Measurements from ENCODE around the gene CRB1.
"Not testable (repeated sequence)": the region's sequence is repeated elsewhere in the genome, so short reads cannot be mapped to it uniquely, and the experiment has no call there.

Gene CRB1

DNA sequence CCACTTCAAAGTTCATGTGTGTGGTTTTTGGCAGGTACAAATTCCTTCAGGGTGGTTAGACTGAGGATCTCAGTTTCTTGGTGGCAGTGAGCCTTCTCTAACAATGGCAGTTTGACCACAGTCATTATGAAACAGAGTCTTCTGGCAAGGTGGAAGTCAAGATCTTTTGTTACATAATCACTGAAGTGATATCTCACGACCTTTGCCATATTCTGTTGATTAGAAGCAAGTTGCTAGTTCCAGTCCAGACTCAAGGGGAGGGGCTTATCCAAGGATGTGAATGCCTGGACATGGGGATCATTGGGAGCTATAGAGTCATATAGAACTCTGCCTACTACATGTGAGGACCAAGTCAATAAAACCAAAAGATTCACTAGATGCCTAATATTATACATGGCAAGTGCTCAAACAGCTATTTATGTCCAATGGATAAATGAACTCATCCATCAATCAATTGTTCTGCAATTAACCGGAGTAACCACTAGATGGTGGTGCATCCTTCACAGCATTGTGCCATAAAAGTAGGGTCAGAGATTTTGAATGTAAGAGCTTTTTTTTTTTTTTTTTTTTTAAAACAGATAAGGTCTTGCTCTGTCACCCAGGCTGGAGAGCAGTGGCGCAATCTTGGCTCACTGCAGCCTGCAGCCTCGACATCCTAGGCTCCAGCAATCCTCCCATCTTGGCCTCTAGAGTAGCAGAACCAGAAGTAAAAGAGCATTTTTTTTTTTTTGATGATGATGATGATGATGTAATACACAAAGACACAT is 131.9 kb downstream of the CRB1 start:
- no peak for DNase-seq (ENCODE audit: low read depth in 3 of 3)

- no peak for DNase-seq (ENCODE audit: low read depth in 3 of 3)
Observed at GRCh38 chr1:197400522-197400902, 132.5 kb downstream of the CRB1 start.

GRCh38 chr1:197402189-197402588 is 134.1 kb downstream of the CRB1 start:
- no peak for DNase-seq (ENCODE audit: low read depth in 3 of 3)

GRCh38 chr1:197404774-197405173 is 136.7 kb downstream of the CRB1 start:
- not testable (repeated sequence) for DNase-seq (ENCODE audit: low read depth in 3 of 3)

- not testable (repeated sequence) for DNase-seq (ENCODE audit: low read depth in 3 of 3)
Observed at GRCh38 chr1:197405614-197406013, 137.6 kb downstream of the CRB1 start.

DNA sequence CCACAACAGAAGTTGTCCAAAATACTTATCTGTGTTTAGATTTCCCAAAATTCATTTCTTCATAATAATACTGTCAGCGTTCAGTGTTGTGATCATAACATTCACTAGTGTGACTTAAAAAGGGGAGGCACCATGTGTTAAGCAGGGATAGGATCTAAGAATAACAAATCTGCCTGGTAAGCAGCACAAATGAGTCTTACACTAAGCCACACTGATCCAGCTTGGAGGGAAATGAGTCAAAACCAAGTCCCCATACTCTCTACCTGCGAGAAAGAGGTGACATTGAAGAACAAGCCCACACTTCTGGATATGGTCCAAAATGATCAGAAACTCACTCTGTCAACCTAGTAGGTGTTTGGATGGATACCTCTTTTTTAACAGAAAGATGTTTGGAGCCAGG is 145.5 kb downstream of the CRB1 start:
- no peak for DNase-seq (ENCODE audit: low read depth in 3 of 3)

GRCh38 chr1:197415221-197415620 is 147.2 kb downstream of the CRB1 start:
- DNase-seq (ENCODE audit: low read depth in 3 of 3), result no peak

GRCh38 chr1:197418693-197419092 is 150.6 kb downstream of the CRB1 start:
- no peak for DNase-seq (ENCODE audit: low read depth in 3 of 3)

DNA sequence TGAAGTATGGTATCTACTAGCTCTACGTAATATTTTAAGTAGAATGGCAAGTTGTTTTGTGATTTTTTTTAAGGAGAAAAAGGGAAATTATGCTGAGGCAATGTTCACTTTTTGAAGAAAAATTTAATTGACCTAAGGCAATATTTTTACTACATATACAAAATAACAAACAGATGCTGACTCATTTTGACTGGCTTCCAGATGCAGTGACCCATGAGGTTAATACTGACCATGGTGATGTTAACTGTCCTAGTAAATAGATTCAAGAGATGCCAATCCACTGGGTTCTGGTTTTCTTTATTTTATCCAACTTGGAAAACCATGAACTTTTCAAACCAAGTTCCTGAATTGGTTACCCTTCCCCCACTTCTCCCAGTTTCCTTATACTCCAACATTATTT is 154.9 kb downstream of the CRB1 start:
- DNase-seq (ENCODE audit: low read depth in 3 of 3), result no peak

DNA sequence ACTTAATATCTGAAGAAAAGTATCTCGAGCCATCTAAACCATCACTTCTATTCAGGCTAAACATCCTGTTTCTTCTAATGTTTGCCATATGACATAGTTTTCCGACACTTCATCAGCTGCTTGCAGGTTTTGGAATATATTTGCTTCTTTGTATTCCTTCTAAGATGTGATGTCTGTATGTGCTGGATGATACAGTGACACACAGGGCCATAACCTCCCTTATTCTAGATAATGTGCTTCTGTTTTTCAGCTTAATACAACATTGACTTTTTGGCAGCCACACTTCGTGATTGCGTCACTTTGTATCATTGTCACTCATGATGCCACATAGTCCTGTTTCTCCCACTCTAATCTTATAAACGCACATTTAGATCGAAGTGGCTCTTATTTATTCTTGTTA is 156.3 kb downstream of the CRB1 start:
- DNase-seq (ENCODE audit: low read depth in 3 of 3), result no peak

DNA sequence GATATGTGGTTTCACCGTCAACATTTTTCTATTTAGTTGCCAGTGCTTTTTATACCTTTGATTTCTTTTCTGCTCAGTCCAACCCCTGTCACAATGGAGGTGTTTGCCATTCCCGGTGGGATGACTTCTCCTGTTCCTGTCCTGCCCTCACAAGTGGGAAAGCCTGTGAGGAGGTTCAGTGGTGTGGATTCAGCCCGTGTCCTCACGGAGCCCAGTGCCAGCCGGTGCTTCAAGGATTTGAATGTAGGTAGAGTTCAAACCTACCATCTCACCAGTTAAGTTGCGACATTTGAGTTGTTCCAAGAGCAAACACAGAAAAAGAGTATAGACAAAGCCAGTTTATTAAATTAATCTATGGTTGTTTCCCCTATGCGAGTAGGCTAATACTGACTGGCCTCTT is 161.3 kb downstream of the CRB1 start:
- no peak for DNase-seq (ENCODE audit: low read depth in 3 of 3)

DNA sequence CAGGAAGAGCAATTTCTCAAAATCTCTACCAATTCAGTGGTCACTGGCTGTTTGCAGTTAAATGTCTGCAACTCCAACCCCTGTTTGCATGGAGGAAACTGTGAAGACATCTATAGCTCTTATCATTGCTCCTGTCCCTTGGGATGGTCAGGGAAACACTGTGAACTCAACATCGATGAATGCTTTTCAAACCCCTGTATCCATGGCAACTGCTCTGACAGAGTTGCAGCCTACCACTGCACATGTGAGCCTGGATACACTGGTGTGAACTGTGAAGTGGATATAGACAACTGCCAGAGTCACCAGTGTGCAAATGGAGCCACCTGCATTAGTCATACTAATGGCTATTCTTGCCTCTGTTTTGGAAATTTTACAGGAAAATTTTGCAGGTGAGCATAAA is 167.2 kb downstream of the CRB1 start:
- no peak for DNase-seq (ENCODE audit: low read depth in 3 of 3)

GRCh38 chr1:197437601-197438000 is 169.5 kb downstream of the CRB1 start:
- DNase-seq (ENCODE audit: low read depth in 3 of 3), result no peak

DNA sequence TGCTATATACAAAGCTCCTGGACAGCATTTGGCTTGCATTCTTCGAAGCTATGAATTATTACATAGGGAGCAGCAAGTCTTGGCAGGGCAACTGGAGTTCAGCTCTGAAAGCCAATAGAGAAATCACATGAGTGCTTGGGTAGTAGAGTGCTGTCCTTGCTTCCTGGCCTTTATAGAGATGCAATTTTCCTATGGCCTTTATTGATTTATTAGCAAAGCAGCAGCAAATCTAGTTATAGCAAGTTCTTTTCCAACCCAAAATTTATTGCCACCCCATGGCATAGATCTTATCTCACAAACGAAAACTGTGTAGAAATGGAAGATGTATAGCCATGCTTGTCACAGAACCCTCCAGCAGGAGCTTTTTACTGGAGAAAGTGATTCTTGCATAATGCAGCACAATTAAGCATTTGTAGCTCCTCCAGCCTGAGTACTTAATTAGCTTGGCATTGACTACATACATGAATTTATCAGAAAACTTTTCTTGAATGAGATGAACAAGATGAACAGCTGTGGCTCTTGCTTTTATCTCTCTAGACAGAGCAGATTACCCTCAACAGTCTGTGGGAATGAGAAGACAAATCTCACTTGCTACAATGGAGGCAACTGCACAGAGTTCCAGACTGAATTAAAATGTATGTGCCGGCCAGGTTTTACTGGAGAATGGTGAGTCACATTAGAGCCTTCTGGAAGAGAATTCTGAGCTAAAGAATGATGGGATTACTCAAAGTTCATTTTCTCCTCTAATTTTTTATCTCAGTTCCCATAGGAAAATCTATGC is 170.1 kb downstream of the CRB1 start:
- DNase-seq (ENCODE audit: low read depth in 3 of 3), result no peak

DNA sequence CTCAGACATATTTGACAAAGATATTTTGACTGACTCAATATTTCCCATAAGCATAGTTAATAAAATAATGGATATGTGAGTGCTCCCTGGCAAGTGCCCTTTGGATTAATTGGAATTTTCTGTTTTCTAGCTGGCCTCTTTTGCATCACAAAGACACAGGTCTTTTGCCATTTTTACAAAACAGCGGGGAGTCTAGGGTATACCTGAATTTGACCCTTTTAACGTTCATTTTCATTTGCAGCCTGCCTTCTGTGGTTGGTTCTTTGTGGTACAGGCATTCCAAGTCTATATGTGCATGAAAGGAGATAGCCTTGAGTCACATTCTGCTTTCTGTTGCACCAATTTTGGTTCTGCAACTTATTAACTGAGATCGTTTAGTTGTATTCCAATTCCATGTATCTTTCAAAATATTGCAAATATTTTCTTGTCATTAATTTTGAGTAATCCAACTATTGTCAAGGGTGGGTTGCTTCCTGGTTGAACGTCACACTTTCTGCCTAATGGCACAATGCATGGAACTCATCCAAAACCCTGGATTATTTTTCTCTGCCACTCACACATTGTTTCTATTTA is 171.7 kb downstream of the CRB1 start:
- DNase-seq (ENCODE audit: low read depth in 3 of 3), result no peak

DNA sequence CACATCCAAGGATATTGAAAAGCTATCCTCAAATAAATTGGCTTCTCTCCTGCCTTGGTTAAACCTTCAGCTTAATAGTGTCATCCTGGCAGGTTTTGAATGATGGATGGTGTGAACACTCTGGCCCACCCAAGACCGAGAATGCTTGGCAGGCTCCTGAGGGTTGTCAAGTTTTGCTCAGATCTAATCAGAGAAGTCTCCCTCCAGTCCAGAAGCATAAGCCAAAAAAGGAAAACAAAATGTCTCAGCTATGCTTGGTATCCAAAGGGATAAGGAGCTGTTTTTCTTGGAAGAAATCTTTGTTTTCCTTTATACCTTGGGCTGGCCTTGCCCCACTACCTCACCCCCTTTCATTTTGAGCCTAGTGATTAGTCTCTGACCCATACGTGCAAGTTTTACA is 172.7 kb downstream of the CRB1 start:
- no peak for DNase-seq (ENCODE audit: low read depth in 3 of 3)

DNA sequence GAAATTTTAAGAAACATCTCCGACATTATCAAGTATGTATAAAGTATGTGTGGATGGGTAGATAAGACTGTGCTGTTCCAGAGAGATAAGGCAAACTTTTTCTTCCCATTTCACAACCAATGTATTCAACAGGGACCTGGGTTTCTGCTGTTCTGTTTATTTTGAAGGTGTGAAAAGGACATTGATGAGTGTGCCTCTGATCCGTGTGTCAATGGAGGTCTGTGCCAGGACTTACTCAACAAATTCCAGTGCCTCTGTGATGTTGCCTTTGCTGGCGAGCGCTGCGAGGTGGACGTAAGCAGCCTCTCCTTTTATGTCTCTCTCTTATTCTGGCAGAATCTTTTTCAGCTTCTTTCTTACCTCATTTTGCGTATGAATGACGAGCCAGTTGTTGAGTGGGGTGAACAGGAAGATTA is 174.0 kb downstream of the CRB1 start:
- no peak for DNase-seq (ENCODE audit: low read depth in 3 of 3)

DNA sequence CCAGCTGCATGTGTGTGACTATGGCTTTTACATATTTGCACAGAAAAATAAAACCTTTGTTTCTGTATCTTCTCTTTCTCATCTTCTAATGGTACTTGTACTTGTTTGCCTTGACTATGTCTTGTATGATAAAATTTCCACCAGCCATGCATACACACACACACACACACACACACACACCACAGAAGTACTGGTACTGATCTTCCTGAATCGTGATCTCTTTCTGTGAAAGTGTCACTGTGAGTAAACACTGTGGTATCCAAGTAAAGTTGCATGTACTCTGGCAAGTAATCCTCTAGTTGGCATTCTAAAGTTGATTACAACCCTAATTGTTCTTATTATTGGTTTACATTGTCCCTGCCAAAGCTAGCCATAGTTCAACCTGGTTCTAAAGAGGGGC is 176.7 kb downstream of the CRB1 start:
- no peak for DNase-seq (ENCODE audit: low read depth in 3 of 3)

DNA sequence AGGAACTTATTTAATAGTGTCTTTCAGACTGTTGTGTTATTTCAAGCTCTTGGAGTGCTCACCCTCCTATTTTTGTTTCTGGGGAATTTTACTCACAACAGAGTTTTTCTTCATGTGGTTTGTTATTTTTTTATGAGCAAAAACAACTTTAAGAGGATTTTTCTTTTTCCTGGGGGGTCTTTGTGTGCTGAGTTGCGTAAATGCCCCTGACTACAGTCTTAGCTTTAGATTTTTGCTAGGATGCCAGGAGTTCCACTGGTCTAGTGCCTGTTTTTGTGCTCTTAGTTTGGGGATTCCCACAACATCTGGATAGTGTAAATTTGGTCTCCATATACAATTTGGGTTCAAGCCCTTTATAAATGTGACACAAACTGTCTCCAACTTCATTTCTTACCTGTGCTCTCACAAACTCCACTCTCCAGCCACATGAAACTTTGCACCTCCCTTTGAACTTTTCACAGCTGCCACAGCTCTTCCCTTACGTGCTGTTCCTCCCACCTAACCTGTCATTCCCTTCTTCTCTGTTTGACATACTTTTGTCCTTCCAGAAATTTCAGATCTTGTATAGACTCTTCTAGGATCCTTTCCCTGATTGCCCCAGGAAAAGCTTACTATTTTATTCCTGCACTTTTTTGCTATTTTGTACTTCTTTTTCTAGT is 180.2 kb downstream of the CRB1 start:
- DNase-seq (ENCODE audit: low read depth in 3 of 3), result no peak

DNA sequence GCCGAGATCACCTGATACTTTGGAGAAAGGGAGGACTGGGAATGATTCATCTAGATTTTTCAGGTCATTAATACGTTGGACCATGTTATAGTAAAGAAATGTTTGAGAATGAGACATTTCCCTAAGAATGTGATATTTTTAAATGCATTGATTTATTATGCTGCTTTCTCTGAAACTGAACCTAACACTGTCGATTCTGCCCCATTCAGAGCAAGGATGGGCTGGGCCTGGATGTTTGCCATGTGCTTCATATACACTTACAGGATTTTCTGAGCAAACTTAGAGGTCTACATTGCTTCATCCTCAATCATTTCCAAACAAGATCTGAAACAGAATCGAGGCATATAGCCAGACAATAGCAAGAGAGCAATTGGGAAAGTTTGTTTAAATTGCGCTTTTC is 183.3 kb downstream of the CRB1 start:
- DNase-seq (ENCODE audit: low read depth in 3 of 3), result no peak

DNA sequence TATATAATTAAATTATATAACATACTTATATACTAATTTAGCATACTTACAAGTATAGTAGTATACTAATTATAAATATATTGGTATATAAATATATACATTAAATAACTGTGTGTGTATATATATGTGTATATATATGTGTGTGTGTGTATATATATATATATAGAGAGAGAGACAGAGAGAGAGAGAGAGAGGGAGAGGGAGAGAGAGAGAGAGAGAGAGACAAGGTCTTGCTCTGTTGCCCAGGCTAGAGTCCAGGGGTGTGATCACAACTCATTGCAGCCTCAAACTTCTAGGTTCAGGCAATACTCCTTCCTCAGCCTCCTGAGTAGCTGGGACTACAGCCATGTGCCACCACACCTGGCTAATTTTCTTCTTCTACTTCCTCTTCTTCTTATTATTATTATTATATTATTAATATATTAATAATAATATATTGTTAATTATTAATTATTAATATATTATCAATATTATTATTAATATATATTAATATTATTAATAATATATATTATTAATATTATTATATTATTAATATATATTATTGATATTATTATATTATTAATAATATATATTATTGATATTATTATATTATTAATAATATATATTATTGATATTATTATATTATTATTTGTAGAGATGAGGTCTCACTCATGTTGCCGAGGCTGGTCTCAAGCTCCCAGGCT is 185.5 kb downstream of the CRB1 start:
- DNase-seq (ENCODE audit: low read depth in 3 of 3), result no peak

DNA sequence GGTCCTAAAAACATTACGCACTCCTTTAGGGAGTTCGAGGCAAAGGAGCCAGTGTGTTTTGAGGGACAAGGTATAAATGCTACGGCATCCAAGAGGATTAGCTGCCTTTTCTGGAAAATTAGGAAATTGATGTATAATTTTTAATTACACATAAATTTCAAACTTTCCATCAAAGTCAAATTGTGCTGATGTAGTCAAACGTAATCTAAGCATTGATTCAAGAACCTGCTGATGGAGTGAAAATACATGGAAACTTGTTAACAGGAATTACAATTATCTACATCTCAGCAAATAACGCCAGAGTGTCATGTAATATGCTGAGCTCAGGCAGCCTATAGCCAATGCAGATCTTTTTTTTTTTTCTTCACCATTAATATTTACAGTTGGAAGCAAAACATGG is 194.5 kb downstream of the CRB1 start:
- no peak for DNase-seq (ENCODE audit: low read depth in 3 of 3)
